Suprapubic skin (tissue), 4 donors: Measurements from ENCODE around the gene SH2D1A. TPM values are rescaled to one million over a fixed set of nuclear protein-coding genes. Genes with fewer than 3 reads are reported as not detected.

Experiments used
- DNase-seq, 2 donors: peaks; one replicate each; pipeline ENCODE4 v3.0.0-alpha.2; 2019; ENCODE audit warnings: low spot score in 2 of 2
- H3K27ac ChIP-seq: fragments of 200-600 bp; sonication (generic); one replicate; pipeline ENCODE4 v1.5.1; 2019
- H3K27me3 ChIP-seq: fragments of 200-600 bp; sonication (generic); one replicate; pipeline ENCODE4 v1.5.1; 2019
- H3K36me3 ChIP-seq: fragments of 200-600 bp; sonication (generic); one replicate; pipeline ENCODE4 v1.5.1; 2019
- H3K4me1 ChIP-seq: fragments of 200-600 bp; sonication (generic); one replicate; pipeline ENCODE4 v1.5.1; 2019
- H3K4me3 ChIP-seq: fragments of 200-600 bp; sonication (generic); one replicate; pipeline ENCODE4 v1.5.1; 2019; ENCODE audit warnings: mild to moderate bottlenecking
- H3K9me3 ChIP-seq: fragments of 200-600 bp; sonication (generic); one replicate; pipeline ENCODE4 v1.5.1; 2019
- CTCF ChIP-seq, 2 donors: fragments of 200-600 bp in 1 of 2; fragments of 450-650 bp in 1 of 2; sonication (generic) in 1 of 2; IDR thresholded peaks; one replicate each; pipeline ENCODE4 v1.5.1; 2016 to 2019; ENCODE audit warnings: antibody characterized with exemption in 2 of 2, mild to moderate bottlenecking in 1 of 2, moderate library complexity in 1 of 2
- EP300 ChIP-seq: sonication (generic); formaldehyde crosslinking; IDR thresholded peaks from one replicate; pipeline ENCODE4 v1.6.1; 2017; ENCODE audit warnings: antibody characterized with exemption
- POLR2A ChIP-seq, 2 donors: fragments of 450-650 bp; IDR thresholded peaks; one replicate each; pipeline ENCODE4 v1.6.1; 2017; ENCODE audit warnings: antibody characterized with exemption in 2 of 2, mild to moderate bottlenecking in 2 of 2, moderate library complexity in 2 of 2
- POLR2AphosphoS5 ChIP-seq, 3 donors: sonication (generic); formaldehyde crosslinking; IDR thresholded peaks; one replicate each; pipeline ENCODE4 v1.6.1; 2017; ENCODE audit warnings: antibody characterized with exemption in 3 of 3
- WGBS: methylation state at CpG from one replicate; pipeline ENCODE4 v1.1.5; 2018; 5-methylcytosine and 5-hydroxymethylcytosine counted together
- total RNA-seq, 4 donors: library from RNA; depleted of rRNA; stranded (reverse); fragments of >200 nt; gene quantifications; one replicate each; pipeline ENCODE4 v1.1.0, GENCODE V29; 2016

The SH2D1A gene
- total RNA-seq, 4 donors from 2014 or later, result 0.89 TPM; not detected in 3

DNA sequence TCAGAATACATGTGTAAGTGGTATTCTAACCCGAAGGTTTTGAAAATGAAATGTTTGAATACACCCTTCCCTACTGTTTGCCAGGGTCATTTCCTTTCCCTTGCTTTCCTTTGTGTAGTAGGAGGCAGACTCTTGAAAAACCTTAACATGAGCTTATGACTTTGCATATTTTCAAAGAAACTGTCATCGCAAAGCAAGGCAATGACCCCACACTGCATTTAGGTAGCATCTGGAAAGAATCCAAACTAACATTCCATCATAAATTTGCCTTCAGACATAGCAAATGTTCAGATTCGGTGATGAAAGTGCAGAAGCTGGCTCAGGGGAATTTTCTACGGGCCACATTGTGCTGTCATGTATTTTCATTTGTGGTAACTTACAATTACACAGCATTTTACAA is 32.3 kb downstream of the SH2D1A start:
- no peak for TF ChIP-seq CTCF (IDR thresholded peaks at IDR 0.05)
- no peak for TF ChIP-seq POLR2A (IDR thresholded peaks at IDR 0.05)
- TF ChIP-seq POLR2AphosphoS5 (IDR thresholded peaks at IDR 0.05), result no peak
- no peak for TF ChIP-seq EP300
- H3K27ac ChIP-seq, result no peak overlapping the region
- no peak for DNase-seq
- 49% methylated on average over 4 of the region's 4 CpGs for WGBS
- no peaks in the 10 kb centered on the region for H3K4me1 ChIP-seq
- no peaks in the 10 kb centered on the region for H3K27me3 ChIP-seq
- H3K9me3 ChIP-seq, result no peaks in the 10 kb centered on the region
- no peak overlapping the region for H3K4me3 ChIP-seq
- H3K36me3 ChIP-seq, result no peaks in the 10 kb centered on the region

DNA sequence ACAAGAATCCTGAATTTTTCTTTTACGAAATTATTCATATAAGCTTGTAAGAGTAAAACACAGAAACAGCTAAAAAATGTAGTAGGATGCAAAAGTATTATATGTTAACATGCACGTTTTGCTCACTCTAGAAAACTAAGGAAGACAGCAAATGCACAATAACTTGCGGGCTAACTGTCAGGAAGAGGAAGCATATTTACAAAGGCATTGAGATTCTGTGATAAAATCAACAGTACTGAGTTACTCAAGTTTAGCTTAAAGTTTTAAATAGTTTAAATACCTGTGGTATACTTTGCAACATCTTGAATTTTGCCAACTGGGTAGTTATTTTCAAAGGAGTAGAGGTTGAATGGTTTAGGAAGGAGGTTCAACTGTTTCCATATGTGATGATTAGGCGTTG is 37.0 kb downstream of the SH2D1A start:
- Histone ChIP-seq H3K4me3 (no peak overlapping the region), H3K36me3 (no peaks in the 10 kb centered on the region), H3K4me1 (no peaks in the 10 kb centered on the region), H3K27ac (no peak overlapping the region), H3K27me3 (no peaks in the 10 kb centered on the region), H3K9me3 (no peaks in the 10 kb centered on the region)
- TF ChIP-seq POLR2AphosphoS5 (IDR thresholded peaks at IDR 0.05) (no peak), CTCF (IDR thresholded peaks at IDR 0.05) (no peak), EP300 (no peak), POLR2A (IDR thresholded peaks at IDR 0.05) (no peak)
- no peak for DNase-seq
- 59% methylated on average over 4 of the region's 4 CpGs for WGBS

GRCh38 chrX:124386401-124386800 is 40.0 kb downstream of the SH2D1A start:
- H3K4me3 ChIP-seq, result no peak overlapping the region
- 58% methylated on average over 6 of the region's 6 CpGs for WGBS
- no peak for DNase-seq
- no peaks in the 10 kb centered on the region for H3K36me3 ChIP-seq
- TF ChIP-seq POLR2AphosphoS5 (IDR thresholded peaks at IDR 0.05), result no peak
- no peak for TF ChIP-seq POLR2A (IDR thresholded peaks at IDR 0.05)
- no peak for TF ChIP-seq EP300
- no peak for TF ChIP-seq CTCF (IDR thresholded peaks at IDR 0.05)
- no peak overlapping the region for H3K27ac ChIP-seq
- no peaks in the 10 kb centered on the region for H3K27me3 ChIP-seq
- H3K9me3 ChIP-seq, result no peaks in the 10 kb centered on the region
- no peaks in the 10 kb centered on the region for H3K4me1 ChIP-seq

- Histone ChIP-seq H3K27me3 (no peaks in the 10 kb centered on the region), H3K27ac (no peak overlapping the region), H3K9me3 (no peaks in the 10 kb centered on the region), H3K4me3 (no peak overlapping the region), H3K36me3 (no peaks in the 10 kb centered on the region), H3K4me1 (no peaks in the 10 kb centered on the region)
- TF ChIP-seq CTCF (IDR thresholded peaks at IDR 0.05) (peak in 1 of 2 donors; percentile 45), EP300 (no peak), POLR2AphosphoS5 (IDR thresholded peaks at IDR 0.05) (no peak), POLR2A (IDR thresholded peaks at IDR 0.05) (no peak)
- WGBS, result 3% methylated on average over 2 of the region's 2 CpGs
- DNase-seq, result no peak
Measured at GRCh38 chrX:124388562-124388961, 42.2 kb downstream of the SH2D1A start.

- H3K27ac ChIP-seq, result no peak overlapping the region
- WGBS, result 63% methylated on average over 3 of the region's 3 CpGs
- H3K9me3 ChIP-seq, result no peaks in the 10 kb centered on the region
- no peaks in the 10 kb centered on the region for H3K4me1 ChIP-seq
- no peak overlapping the region for H3K4me3 ChIP-seq
- TF ChIP-seq CTCF (IDR thresholded peaks at IDR 0.05), result no peak
- no peak for TF ChIP-seq POLR2AphosphoS5 (IDR thresholded peaks at IDR 0.05)
- no peak for TF ChIP-seq POLR2A (IDR thresholded peaks at IDR 0.05)
- no peak for TF ChIP-seq EP300
- no peaks in the 10 kb centered on the region for H3K27me3 ChIP-seq
- no peaks in the 10 kb centered on the region for H3K36me3 ChIP-seq
- no peak for DNase-seq
Measured at GRCh38 chrX:124392794-124393193, 46.4 kb downstream of the SH2D1A start.
